Nephron progenitor cell (in vitro differentiated cells): ENCODE data around the gene RHOXF2.
"Not testable (repeated sequence)": the region's sequence is repeated elsewhere in the genome, so short reads cannot be mapped to it uniquely, and the experiment has no call there.

Source experiments
- DNase-seq: peaks from one replicate; pipeline ENCODE4 v3.0.0; 2021
- H3K27ac Mint-ChIP-seq: 2 replicates; pipeline ENCODE4 v1.8.0; 2021; ENCODE audit warnings: mild to moderate bottlenecking, moderate library complexity, mixed read lengths
- H3K27me3 Mint-ChIP-seq: 2 replicates; pipeline ENCODE4 v1.8.0; 2021; ENCODE audit warnings: mild to moderate bottlenecking, low read depth, mixed read lengths; ENCODE audit not compliant: poor library complexity
- H3K36me3 Mint-ChIP-seq: 2 replicates; pipeline ENCODE4 v1.8.0; 2021; ENCODE audit warnings: low read depth, mixed read lengths
- H3K4me1 Mint-ChIP-seq: 2 replicates; pipeline ENCODE4 v1.8.0; 2021; ENCODE audit warnings: mixed read lengths
- H3K4me3 Mint-ChIP-seq: 2 replicates; pipeline ENCODE4 v1.8.0; 2021; ENCODE audit warnings: mild to moderate bottlenecking, moderate library complexity, mixed read lengths
- H3K9me3 Mint-ChIP-seq: 2 replicates; pipeline ENCODE4 v1.8.0; 2021; ENCODE audit warnings: mild to moderate bottlenecking, moderate library complexity, mixed read lengths
- TF ChIP-seq, protein P1 (sequence below): fragments of 200-600 bp; sonication (generic); IDR thresholded peaks from 2 replicates; pipeline ENCODE4 v1.5.0; 2021; ENCODE audit warnings: antibody characterized with exemption

RHOXF2 gene

DNA sequence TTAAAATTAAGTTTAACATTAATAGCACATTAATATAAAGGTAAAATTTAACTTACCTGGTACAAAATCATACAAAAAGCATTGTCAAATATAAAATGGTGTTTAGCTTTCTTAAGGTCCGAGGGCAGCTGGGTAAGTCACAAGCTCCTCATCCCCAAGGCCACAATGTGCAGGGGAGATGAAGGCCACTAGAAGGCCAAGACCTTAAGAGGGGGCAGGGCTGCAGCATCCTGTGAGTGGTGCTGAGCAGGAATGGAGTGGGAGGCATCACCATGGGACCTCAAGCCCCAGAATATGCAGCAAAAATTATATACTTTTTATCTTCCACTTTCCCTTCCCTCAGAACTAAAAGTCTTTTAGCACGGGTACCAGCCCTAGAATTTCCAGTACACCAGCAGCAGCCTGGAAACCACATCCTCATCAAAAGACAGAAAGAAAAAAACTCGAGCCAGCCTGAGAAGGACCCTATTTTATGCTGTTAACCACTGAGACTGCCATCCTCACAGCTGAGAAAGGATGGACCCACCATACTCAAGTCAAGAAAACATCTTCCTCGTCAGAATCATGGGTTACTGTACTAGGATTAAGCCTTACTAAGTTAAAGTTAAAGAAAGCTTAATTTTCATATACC is 13.0 kb upstream of the RHOXF2 start:
- peaks cover 31% of the 10 kb centered on the region for H3K36me3 Mint-ChIP-seq
- H3K4me3 Mint-ChIP-seq = no peak overlapping the region
- TF ChIP-seq, protein P1, sequence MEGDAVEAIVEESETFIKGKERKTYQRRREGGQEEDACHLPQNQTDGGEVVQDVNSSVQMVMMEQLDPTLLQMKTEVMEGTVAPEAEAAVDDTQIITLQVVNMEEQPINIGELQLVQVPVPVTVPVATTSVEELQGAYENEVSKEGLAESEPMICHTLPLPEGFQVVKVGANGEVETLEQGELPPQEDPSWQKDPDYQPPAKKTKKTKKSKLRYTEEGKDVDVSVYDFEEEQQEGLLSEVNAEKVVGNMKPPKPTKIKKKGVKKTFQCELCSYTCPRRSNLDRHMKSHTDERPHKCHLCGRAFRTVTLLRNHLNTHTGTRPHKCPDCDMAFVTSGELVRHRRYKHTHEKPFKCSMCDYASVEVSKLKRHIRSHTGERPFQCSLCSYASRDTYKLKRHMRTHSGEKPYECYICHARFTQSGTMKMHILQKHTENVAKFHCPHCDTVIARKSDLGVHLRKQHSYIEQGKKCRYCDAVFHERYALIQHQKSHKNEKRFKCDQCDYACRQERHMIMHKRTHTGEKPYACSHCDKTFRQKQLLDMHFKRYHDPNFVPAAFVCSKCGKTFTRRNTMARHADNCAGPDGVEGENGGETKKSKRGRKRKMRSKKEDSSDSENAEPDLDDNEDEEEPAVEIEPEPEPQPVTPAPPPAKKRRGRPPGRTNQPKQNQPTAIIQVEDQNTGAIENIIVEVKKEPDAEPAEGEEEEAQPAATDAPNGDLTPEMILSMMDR = no peak
- H3K27ac Mint-ChIP-seq = no peak overlapping the region
- peaks cover 66% of the 10 kb centered on the region for H3K9me3 Mint-ChIP-seq
- H3K4me1 Mint-ChIP-seq = peaks cover 10% of the 10 kb centered on the region
- no peak for DNase-seq
- no peaks in the 10 kb centered on the region for H3K27me3 Mint-ChIP-seq

DNA sequence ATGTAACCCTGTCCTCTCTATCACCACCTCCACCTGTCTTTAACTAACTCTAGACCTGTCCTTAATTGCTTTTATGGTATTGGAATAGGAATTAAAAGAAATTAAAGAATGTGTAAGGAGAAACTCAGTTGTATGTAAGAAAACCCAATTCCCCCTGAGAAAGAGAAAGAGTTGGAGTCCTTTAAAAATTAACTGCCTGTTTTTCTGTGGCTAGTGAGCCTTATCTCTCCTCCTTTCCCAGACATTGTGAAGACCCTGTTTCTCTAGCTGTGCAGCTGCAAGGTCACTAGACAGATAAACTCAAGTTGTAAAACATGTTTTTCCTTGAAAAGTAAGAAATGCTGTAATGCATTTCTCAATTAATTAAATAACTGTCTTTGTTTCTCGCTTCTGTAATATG is 12.1 kb upstream of the RHOXF2 start:
- H3K36me3 Mint-ChIP-seq = peaks cover 31% of the 10 kb centered on the region
- H3K27me3 Mint-ChIP-seq, H3K4me1 Mint-ChIP-seq, H3K27ac Mint-ChIP-seq, H3K4me3 Mint-ChIP-seq, DNase-seq: not testable (repeated sequence)
- H3K9me3 Mint-ChIP-seq = peaks cover 62% of the 10 kb centered on the region

DNA sequence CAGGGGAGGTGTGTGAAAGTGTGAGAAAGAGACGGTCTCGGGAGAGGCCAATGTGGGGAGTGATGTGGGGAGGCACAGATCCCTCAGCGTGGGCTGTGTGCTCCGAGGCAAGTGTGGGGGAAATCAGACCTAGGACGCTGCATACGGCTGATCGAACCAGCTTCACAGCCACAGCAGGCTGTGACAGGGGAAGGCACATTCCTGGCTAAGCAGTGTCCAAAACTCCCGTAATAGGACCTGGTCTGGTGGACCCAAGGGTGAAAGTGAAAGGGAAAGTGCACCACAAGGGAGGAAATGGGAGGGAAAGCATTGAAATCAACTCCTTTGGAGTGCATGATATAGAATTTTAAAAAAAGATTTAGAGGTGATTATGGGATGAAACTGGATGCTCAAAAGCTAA is 10.9 kb upstream of the RHOXF2 start:
- no peak for DNase-seq
- peaks cover 10% of the 10 kb centered on the region for H3K4me1 Mint-ChIP-seq
- H3K9me3 Mint-ChIP-seq = peaks cover 62% of the 10 kb centered on the region
- no peak overlapping the region for H3K27ac Mint-ChIP-seq
- no peaks in the 10 kb centered on the region for H3K27me3 Mint-ChIP-seq
- TF ChIP-seq, protein P1 = no peak
- H3K36me3 Mint-ChIP-seq = peaks cover 31% of the 10 kb centered on the region
- no peak overlapping the region for H3K4me3 Mint-ChIP-seq

DNA sequence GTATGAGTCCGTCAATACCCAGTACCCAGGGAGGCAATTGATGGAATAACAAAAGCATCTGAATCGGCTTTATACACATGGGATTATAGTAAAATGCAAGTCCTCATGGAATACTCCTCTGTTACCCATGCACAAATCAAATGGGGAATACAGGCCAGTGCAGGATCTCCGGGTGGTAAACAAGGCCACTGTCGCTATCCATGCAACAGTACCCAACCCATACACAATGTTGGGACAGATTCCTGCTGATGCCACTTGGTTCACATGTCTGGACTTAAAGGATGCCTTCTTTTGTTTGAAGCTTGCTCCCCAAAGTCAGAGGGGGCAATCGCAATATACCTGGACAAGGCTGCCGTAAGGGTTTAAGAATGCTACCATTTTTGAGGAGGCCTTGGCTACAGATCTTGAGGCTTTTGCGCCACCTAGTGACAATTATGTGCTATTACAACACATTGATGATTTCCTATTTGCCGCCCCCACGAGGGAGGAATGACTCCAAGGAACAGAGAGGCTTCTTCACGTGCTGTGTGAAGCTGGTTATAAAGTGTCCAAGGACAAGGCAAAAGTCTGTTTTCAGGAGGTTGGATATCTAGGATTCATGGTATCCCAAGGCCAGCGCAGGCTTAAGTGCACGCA is 8.2 kb upstream of the RHOXF2 start:
- Mint-ChIP-seq H3K9me3 (peaks cover 42% of the 10 kb centered on the region), H3K36me3 (peaks cover 31% of the 10 kb centered on the region)
- not testable (repeated sequence) for H3K4me3 Mint-ChIP-seq, H3K4me1 Mint-ChIP-seq, H3K27me3 Mint-ChIP-seq, DNase-seq, H3K27ac Mint-ChIP-seq

DNA sequence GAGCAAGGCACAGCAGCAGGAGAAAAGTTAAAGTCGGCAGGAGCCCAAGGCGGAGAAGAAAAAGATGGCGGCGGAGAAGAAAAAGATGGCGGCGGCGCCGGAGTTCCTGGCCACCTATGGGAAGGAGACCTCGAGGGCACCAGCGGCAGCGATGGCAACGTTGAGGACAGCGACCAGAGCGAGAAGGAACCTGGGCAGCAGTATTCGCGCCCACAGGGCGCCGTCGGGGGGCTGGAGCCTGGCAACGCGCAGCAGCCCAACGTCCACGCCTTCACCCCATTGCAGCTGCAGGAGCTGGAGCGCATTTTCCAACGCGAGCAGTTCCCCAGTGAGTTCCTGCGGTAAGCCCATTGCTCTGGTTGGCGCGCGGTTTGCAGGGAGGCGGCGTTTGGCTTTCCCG is 673 bp downstream of the RHOXF2 start:
- H3K36me3 Mint-ChIP-seq, H3K4me1 Mint-ChIP-seq, DNase-seq, H3K9me3 Mint-ChIP-seq, H3K4me3 Mint-ChIP-seq, H3K27ac Mint-ChIP-seq, H3K27me3 Mint-ChIP-seq: not testable (repeated sequence)

DNA sequence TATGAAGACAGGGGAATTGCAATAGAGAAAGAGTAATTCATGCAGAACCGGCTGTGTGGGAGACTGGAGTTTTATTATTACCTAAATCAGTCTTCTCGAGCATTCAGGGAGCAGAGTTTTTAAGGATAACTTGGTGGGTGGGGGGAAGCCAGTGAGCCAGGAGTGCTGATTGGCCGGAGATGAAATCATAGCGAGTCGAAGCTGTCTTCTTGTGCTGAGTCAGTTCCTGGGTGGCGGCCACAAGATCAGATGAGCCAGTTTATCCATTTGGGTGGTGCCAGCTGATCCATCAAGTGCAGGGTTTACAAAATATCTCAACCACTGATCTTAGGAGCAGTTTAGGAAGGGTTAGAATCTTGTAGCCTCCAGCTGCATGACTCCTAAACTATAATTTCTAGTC is 34.8 kb downstream of the RHOXF2 start:
- not testable (repeated sequence) for H3K27ac Mint-ChIP-seq, H3K4me3 Mint-ChIP-seq, H3K9me3 Mint-ChIP-seq, H3K4me1 Mint-ChIP-seq, H3K27me3 Mint-ChIP-seq, H3K36me3 Mint-ChIP-seq, DNase-seq

DNA sequence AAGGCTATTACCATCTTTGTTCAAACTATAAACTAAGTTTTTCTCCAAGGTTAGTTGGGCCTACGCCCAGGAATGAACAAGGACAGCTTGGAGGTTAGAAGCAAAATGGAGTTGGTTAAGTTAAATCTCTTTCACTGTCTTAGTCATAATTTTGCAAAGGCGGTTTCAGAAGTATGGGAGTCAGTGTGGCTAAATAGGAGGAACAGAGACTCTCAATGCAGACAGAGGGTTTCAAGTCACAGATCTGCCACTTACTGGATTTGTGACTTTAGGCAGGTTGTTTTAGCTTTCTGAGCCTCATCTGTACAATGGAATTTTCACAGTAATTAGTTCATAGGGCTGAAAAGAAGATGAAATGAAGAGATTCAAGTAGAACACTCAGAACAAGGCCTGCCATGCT is 35.3 kb downstream of the RHOXF2 start:
- H3K9me3 Mint-ChIP-seq, DNase-seq, H3K4me3 Mint-ChIP-seq, H3K4me1 Mint-ChIP-seq, H3K27me3 Mint-ChIP-seq, H3K36me3 Mint-ChIP-seq, H3K27ac Mint-ChIP-seq: not testable (repeated sequence)

DNA sequence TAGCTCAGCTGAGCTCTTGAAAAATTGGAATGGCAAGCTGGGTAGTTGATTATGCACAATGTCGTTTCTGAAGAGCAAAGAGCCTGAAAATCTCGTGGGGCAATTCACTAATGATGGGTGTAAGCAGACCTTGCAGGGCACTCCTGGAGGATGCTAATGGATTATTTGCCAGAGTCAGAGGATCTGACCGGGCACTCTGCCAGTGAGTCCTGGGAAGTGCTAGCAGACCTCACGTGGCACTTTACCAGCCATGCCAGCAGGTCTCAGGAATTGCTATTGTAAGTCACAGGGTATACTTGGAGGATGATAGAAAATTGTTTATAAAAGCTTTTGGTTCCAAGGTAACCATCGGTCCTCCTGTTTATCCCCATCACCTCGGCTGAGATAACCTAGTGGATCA is 37.4 kb downstream of the RHOXF2 start:
- not testable (repeated sequence) for H3K36me3 Mint-ChIP-seq, H3K27ac Mint-ChIP-seq, DNase-seq, H3K4me1 Mint-ChIP-seq, H3K27me3 Mint-ChIP-seq, H3K4me3 Mint-ChIP-seq
- peaks cover 18% of the 10 kb centered on the region for H3K9me3 Mint-ChIP-seq

DNA sequence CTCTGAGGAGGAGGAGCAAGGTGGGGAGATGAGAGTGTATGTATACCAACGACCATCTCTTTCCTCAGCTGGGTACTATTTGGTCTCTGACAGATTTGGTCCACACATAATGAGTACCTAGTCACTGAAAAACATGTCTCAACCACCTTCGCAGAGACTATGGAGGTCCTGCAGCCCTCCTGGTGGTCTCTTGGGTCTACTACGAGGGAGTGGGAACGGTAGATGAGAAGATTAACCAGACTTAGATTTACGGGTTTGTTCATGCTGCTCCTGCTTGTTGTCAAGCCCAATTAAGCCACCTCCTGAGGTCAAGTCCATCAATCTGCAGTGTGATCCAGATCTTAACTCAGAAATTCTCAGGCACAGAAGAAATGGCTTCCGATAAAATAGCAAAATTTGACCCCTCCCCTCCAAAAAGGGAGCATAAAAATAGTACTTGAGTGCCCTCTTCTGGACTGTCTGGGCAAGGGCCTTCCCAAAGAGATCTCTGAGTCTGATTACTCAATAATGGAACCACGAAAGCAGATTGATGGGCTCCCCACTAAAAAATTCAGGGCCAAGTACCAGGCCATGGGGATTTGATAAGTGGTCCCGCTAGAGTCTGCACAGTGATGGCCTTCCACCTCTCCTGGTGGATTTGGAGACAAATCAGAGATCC is 38.3 kb downstream of the RHOXF2 start:
- H3K27me3 Mint-ChIP-seq, DNase-seq, H3K27ac Mint-ChIP-seq, H3K4me1 Mint-ChIP-seq, H3K4me3 Mint-ChIP-seq, H3K36me3 Mint-ChIP-seq: not testable (repeated sequence)
- H3K9me3 Mint-ChIP-seq = peaks cover 25% of the 10 kb centered on the region
